GM19468 (cell line): ENCODE measurements around the gene NFIL3.
A peak's percentile ranks its signal among the peaks of the same experiment; 100 is the strongest.

Experiments
- ATAC-seq: cut with Tn5 transposase; IDR thresholded peaks from one replicate; pipeline ENCODE4 v1.9.1; 2021; ENCODE audit warnings: mild to moderate bottlenecking, moderate library complexity, moderate number of reproducible peaks; ENCODE audit not compliant: unreplicated experiment; ENCODE audit errors: extremely low read depth

The NFIL3 gene

DNA sequence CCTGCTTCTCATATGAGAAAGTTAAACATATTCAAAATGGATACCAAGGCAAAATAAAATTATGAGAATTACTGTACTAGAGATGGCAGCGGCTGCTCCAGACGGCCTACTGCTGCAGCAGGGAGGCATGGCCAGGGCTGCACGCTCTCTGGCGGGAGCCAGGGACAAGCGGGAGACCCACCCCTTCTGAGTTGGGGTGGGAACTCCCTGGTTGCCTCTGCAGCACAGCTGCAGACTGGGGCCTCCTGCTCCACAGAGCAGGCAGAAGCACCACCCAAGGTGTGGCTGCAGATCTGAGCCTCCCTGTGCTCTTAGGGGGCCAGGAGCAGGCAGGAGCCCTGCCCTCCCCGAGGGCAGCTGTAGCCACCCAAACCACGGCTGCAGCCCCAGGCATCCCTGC is 59.6 kb downstream of the NFIL3 start:
- ATAC-seq, result no peak

DNA sequence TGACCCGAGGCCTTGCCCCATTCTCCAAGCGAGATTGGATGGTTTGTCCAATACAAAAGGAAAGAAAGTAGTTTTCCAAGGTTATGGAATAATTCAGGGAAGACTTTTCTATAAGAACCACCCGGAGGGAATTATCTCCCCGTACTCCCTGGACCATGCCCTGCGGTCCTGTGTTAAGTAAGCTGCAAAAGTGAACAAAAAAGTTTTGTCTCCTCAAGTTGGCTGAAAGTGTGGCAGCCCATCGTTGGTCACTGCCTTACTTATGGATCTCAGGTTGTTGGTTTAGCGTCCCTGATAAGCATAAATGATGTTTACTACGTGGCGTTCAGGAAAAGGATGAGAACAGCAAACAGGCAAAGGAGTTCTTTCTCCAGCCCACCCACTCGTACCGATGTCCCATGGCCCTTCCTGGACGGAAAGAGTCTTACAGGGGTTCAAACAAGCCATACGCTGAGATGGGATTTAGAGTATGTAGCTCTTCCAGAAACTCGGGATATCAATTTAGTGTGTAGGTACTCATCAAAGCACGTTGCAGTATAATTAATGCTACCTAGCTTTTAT is 61.5 kb downstream of the NFIL3 start:
- ATAC-seq, result no peak

DNA sequence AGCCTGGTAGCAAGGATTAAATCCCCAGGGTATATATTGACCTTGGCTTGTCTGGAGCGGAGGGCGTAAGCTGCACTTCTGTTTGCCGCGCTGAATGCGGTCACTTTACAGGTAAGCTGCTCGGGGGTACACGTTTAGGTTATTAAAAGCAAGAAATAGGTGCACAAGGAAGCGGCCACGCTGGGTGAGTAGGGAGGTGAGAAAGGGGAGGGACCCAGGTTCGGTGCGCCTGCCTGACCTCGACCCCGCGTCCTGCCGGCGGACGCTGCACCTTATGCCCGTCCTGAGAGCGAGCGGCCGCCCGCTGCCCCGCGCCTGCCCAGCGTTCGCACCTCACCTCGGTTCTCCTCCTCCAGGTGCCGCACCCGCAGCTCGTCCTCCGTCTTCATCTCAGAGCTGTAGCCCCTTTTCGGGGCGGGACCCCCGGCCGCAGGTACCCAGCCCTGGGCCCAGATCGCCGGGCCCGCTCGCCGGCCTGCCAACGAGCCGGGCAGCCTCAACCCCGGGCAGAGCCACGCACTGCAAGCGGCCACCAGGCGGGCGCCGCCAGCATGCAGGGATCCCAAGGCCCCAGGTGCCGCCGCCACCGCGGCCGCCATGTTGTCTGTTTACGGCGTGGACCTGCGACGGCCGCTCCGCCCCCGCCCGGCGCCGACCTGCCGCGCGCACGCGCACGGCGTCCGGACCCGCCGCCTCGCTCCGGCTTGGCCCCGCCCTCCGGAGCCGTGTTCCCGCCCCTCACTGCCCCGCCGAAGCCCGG is 62.2 kb downstream of the NFIL3 start, which contains the start of gene AUH:
TSS of gene AUH (minus strand) at position 628 of the 760 bp plus-strand sequence. CDS start at position 599, 29 bp downstream.
- peak; percentile 92 for ATAC-seq

DNA sequence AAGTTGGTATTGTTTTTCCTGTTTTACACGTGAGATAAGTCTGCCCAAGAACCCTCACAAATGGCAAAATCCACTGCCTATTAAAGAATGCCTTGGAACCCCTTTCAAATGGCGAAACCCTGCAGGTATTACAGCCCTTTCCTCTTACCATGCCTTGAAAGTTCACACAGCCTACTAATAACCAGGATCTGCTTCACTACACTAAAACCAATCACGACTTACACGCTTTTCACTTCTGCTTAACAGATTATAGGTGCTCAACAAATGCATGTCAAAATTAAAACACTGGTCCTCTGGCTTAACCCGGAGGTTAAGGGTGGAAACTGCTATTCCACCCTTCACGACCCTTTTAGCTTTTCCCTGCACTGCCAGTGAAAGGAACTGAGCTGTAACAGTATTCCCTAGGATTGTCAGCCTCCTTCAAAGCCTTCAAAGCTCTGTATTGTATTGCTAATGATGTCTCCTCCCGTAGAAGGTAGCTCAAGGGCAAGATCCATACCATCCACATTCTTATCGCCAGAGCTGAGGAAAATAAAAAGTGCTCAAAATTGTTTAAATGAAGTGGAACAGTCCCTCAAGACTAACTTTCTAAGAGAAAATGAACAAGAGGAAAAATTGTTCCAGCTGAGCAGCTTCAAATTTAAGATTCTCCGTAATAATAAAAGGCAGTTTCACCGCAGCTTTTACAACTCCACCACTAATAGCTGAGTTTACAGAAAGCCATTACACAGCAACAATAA is 62.9 kb downstream of the NFIL3 start:
- no peak for ATAC-seq

DNA sequence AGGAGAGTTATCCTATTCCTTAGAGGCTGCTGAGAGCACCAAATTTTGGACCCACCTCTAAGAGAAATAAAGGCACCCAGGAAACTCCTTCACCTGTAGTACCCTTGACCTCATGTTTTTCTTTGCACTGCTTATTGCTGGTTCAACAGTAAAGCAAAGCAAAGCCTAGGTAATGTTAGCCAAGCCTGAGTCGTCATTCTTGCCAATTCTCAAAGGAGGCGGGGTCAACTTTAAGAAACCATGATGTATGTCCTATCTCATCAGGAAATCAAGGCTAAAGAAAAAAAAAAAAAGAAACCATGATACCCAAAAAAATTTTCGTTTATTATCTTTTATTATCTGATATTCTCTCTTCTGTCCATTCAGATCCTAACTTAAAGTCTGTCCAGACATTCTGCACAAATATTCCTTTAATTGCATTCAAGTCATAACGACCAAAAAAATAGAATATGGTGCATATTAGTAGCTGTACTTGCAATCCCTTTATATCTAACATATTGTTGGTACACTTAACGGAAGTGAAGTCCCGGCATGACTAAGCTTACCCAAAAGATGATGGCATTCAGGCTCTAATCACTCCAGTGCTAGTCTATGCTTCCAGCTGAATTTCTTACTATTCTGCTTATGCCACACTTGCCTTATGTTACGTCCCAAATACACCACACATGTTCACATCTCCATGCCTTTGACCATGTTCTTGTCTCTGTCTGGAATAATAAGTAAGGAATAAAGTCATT is 63.7 kb downstream of the NFIL3 start:
- ATAC-seq, result no peak

DNA sequence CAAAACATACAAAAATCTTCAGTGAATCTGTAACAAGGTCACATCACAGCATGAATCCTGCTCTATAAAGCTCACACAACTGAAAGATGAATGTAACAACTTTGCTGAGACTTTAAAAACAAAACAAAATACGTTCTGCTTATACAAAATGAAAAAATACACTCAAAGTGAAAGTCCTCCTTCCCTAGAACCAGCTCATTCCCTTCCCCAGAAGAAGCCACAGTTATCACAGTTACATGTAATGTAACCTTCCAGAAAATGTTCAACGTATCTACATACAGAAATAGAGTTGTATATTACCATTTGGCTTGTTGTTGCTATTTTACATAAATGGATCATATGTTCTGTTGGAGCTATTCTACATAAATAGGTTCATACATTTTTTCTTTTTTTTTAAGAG is 64.5 kb downstream of the NFIL3 start:
- ATAC-seq, result no peak
